ENCODE data around the gene CD226.

- TF ChIP-seq EZH2 (IDR thresholded peaks at IDR 0.05) = no peak
- TF ChIP-seq POLR2AphosphoS5 (IDR thresholded peaks at IDR 0.05; ENCODE audit: borderline replicate concordance, low read depth, low read length) = no peak
These were observed 103.0 kb downstream of the CD226 start for GRCh38 chr18:69844656-69845055.
